ENCODE data around the gene RPS2. TPM values are rescaled to one million over a fixed set of nuclear protein-coding genes. Genes with fewer than 3 reads are reported as not detected.

Gene RPS2
- total and polyA plus RNA-seq, 2 of the 8 experiments (the other 6 are each of a cell fraction or from before 2014, with no cell fraction given), result 4,042 to 16,783 TPM

DNA sequence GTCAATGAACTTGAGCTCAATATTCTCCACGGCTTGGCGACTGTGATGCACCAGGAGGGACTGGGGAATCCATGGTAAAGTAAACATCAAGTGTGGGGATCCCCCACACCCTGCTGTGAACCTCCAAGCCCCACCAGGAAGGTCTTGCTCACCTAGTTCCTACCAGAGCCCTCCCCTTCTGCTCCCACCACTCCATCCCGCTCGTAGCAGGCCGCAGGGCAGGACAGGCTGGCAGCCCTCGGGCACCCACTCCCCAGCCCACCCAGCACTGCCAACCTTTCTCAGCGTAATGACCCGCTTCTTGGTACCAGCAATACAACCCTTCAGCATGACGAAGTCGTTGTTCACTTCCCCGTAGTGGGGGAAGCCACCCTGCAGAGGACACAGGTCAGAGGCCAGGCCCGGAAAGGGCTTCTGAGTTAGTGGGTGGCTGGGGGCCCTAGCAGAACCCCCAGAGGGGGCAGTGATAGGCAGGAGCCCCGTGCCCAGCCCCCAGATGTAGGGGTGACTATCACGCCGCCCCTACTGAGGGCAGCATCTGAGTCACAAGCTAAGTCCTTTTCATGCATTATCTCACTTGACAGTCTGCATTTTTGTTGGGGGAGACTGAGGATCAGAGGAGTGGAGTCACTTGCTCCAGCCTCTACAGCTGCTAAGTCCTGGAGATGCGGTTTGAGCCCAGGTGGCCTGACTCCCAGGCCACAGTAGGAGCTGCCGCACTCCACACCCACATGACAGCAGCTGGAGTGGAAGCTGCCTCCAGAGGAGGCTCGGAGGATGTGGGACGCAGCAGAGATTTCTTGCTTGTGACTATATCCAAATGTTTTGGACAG is 18.9 kb downstream of the RPS2 start (continued):
- TF ChIP-seq SUZ12 (IDR thresholded peaks at IDR 0.05; ENCODE audit: low read length) (no peak), POLR2AphosphoS5 (IDR thresholded peaks at IDR 0.05; ENCODE audit: low read depth, low read length) (no peak), FOSL1 (IDR thresholded peaks at IDR 0.05; ENCODE audit: insufficient read depth, low read depth, low read length) (no peak)

Data from H1 (cell line).